SK-N-MC (cell line): ENCODE results near the gene KIF26A.

Source experiments
- DNase-seq: peaks from one replicate; pipeline ENCODE4 v3.0.0-alpha.2; 2011; ENCODE audit warnings: low read depth, low spot score
- H3K27ac ChIP-seq: fragments of 200-600 bp; sonication (generic); 2 replicates; pipeline ENCODE4 v1.5.1; 2016; ENCODE audit warnings: mixed run types
- H3K36me3 ChIP-seq: fragments of 200-600 bp; sonication (generic); 2 replicates; pipeline ENCODE4 v1.6.1; 2017; ENCODE audit warnings: antibody characterized with exemption, low read length, mixed read lengths; ENCODE audit not compliant: insufficient read depth
- H3K4me3 ChIP-seq: fragments of 200-600 bp; sonication (generic); 2 replicates; pipeline ENCODE4 v1.5.1; 2016
- H3K9ac ChIP-seq: fragments of 200-600 bp; sonication (generic); 2 replicates; pipeline ENCODE4 v1.8.0; 2017; ENCODE audit warnings: mixed run types, mixed read lengths; ENCODE audit not compliant: insufficient read length
- H3K9me3 ChIP-seq: fragments of 200-600 bp; sonication (generic); 2 replicates; pipeline ENCODE4 v1.6.1; 2017; ENCODE audit warnings: low read depth, mild to moderate bottlenecking, antibody characterized with exemption, low read length, moderate library complexity, mixed read lengths
- EZH2 ChIP-seq: fragments of 200-600 bp; sonication (generic); IDR thresholded peaks from one replicate; pipeline ENCODE4 v1.6.1; 2017; ENCODE audit warnings: antibody characterized with exemption
- FOXP2 ChIP-seq: optimal IDR thresholded peaks from 2 replicates; pipeline ENCODE3; 2011; ENCODE audit warnings: mild to moderate bottlenecking, moderate library complexity; ENCODE audit not compliant: insufficient read depth; ENCODE audit errors: extremely low read length, control extremely low read depth
- POLR2AphosphoS5 ChIP-seq: IDR thresholded peaks from 2 replicates; pipeline ENCODE4 v1.6.1; 2012; ENCODE audit warnings: mild to moderate bottlenecking, low read depth, low read length, borderline replicate concordance

KIF26A gene

GRCh38 chr14:104179564-104180129 lies 41.3 kb downstream of the KIF26A start:
- Histone ChIP-seq H3K4me3 (no peak overlapping the region), H3K9me3 (no peaks in the 10 kb centered on the region), H3K9ac (no peak overlapping the region), H3K36me3 (no peaks in the 10 kb centered on the region), H3K27ac (no peak overlapping the region)
- no peak for DNase-seq
- TF ChIP-seq FOXP2, result no peak
- TF ChIP-seq EZH2, result no peak
- TF ChIP-seq POLR2AphosphoS5, result no peak

DNA sequence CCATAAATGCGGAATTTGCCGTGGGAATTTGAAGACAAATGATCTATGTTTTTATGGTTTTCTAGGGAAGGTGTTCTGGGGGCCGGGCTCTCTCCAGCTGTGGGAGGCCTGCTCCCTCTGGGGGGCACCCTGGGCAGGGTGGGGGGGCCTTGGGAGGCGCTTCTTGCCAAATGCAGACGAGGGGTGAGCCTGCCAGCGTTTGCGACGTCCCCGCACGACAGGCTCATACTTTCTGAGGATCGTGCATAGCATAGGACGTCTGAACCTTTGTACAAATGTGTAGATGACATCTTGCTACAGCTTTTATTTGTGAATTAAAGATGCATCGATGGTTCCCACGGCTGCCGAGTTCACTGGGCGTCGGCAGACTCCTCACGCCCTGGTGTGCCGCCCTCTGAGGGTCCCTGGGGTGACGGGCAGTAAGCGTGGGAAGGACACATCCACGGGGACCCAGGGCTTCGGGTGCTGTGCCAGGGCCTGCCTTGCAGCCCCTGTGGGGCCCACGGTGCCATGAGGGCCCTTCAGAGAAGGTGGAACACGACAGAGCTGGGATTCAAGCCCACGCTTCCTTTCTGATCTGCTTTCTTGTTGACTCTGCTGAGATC lies 42.3 kb downstream of the KIF26A start:
- no peaks in the 10 kb centered on the region for H3K36me3 ChIP-seq
- no peak overlapping the region for H3K4me3 ChIP-seq
- TF ChIP-seq EZH2 (no peak), POLR2AphosphoS5 (no peak), FOXP2 (no peak)
- no peak overlapping the region for H3K27ac ChIP-seq
- DNase-seq, result no peak
- H3K9ac ChIP-seq, result no peak overlapping the region
- no peaks in the 10 kb centered on the region for H3K9me3 ChIP-seq

DNA sequence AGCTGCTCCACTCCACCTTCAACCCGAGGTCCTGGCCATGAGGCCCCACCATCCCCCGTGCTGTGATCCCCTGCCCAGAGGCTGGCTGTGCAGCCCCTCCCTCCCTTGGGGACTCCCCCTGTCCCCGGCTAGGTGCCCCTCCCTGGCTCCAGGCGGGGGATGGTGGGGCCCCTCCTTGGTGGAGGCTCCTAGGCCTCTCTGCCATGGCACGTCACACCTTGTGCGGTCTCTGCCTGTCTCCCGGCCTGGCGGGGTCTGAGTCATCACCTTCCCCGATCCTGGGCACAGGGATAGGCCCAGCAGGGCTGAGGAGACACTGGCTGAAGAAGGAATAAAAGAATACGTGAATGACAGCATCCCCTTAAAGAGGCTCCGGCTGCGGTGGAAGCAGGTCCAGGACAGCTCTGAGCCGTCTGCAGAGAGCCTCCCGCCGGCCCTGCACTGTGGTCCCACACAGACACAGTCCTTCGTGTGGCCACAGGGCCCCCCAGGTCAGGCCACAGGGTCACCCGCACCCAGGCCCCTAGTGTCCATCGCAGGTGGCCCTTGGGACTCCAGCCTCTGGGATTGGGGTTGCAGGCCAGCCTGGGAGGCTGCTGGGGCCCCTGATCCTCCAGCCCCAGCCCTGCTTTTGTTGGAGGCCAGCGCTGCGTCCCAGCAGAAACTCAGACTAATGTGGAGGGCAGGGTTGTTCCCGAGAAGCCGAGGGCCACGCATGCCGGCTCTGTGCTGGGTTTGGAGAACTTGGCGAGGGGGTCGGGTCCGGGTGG lies 43.6 kb downstream of the KIF26A start:
- H3K36me3 ChIP-seq, result no peaks in the 10 kb centered on the region
- no peaks in the 10 kb centered on the region for H3K9me3 ChIP-seq
- no peak overlapping the region for H3K4me3 ChIP-seq
- no peak for DNase-seq
- H3K9ac ChIP-seq, result no peak overlapping the region
- TF ChIP-seq POLR2AphosphoS5 (no peak), EZH2 (no peak), FOXP2 (no peak)
- H3K27ac ChIP-seq, result no peak overlapping the region

- TF ChIP-seq POLR2AphosphoS5 (no peak), FOXP2 (no peak), EZH2 (no peak)
- Histone ChIP-seq H3K9ac (no peak overlapping the region), H3K9me3 (no peaks in the 10 kb centered on the region), H3K36me3 (no peaks in the 10 kb centered on the region), H3K27ac (no peak overlapping the region), H3K4me3 (no peak overlapping the region)
- DNase-seq, result no peak
Measured at GRCh38 chr14:104182857-104183425, 44.6 kb downstream of the KIF26A start.

GRCh38 chr14:104183796-104184195 lies 45.4 kb downstream of the KIF26A start:
- no peak overlapping the region for H3K9ac ChIP-seq
- no peaks in the 10 kb centered on the region for H3K9me3 ChIP-seq
- H3K4me3 ChIP-seq, result no peak overlapping the region
- no peak for DNase-seq
- no peaks in the 10 kb centered on the region for H3K36me3 ChIP-seq
- TF ChIP-seq EZH2, result no peak
- no peak overlapping the region for H3K27ac ChIP-seq

- DNase-seq, result no peak
- Histone ChIP-seq H3K4me3 (no peak overlapping the region), H3K9ac (no peak overlapping the region), H3K9me3 (no peaks in the 10 kb centered on the region), H3K36me3 (no peaks in the 10 kb centered on the region), H3K27ac (no peak overlapping the region)
- no peak for TF ChIP-seq FOXP2
- no peak for TF ChIP-seq EZH2
- TF ChIP-seq POLR2AphosphoS5, result no peak
Measured at GRCh38 chr14:104184506-104184905, 46.1 kb downstream of the KIF26A start.

- Histone ChIP-seq H3K27ac (no peak overlapping the region), H3K4me3 (0 out of 2 replicates have a peak overlapping the region, but pooled peaks have one; percentile 22), H3K9me3 (no peaks in the 10 kb centered on the region), H3K36me3 (no peaks in the 10 kb centered on the region), H3K9ac (no peak overlapping the region)
- no peak for DNase-seq
- no peak for TF ChIP-seq POLR2AphosphoS5
- TF ChIP-seq EZH2, result no peak
- peak; percentile 81 for TF ChIP-seq FOXP2
Measured at GRCh38 chr14:104184911-104185499, 46.6 kb downstream of the KIF26A start.

GRCh38 chr14:104185916-104186495 lies 47.6 kb downstream of the KIF26A start:
- no peak overlapping the region for H3K27ac ChIP-seq
- H3K4me3 ChIP-seq, result no peak overlapping the region
- no peak overlapping the region for H3K9ac ChIP-seq
- no peaks in the 10 kb centered on the region for H3K9me3 ChIP-seq
- H3K36me3 ChIP-seq, result no peaks in the 10 kb centered on the region
- TF ChIP-seq EZH2, result no peak
- no peak for TF ChIP-seq FOXP2
- TF ChIP-seq POLR2AphosphoS5, result no peak
- DNase-seq, result no peak
